IMR-90 (cell line): ENCODE data around the gene HS6ST2. TPM values are rescaled to one million over a fixed set of nuclear protein-coding genes. Genes with fewer than 3 reads are reported as not detected.

ENCODE experiments used
- ATAC-seq: fragments of 200-7000 bp; cut with Tn5 transposase; 2 replicates; pipeline ENCODE4 v1.9.1; 2020; ENCODE audit warnings: low read depth, mild to moderate bottlenecking, moderate library complexity
- BruUV-seq: library from RNA; stranded (reverse); fragments of 400-500 nt; replicated peaks from 2 replicates; lab custom pipeline; 2021; lab: Mats Ljungman, UMichigan
- CTCF ChIA-PET: fragments of 300-600 bp; formaldehyde crosslinking; extraction: SDS; loops from one replicate; lab custom pipeline; 2021; ENCODE audit warnings: antibody characterized with exemption; lab: Yijun Ruan, JAX
- POLR2A ChIA-PET: fragments of 300-600 bp; sonication (Branson Sonifier 250); formaldehyde crosslinking; loops from one replicate; lab custom pipeline; 2022; ENCODE audit warnings: antibody characterized with exemption; ENCODE audit not compliant: unreplicated experiment; lab: Charles Lee
- DNase-seq: peaks from one replicate; pipeline ENCODE4 v3.0.0; 2013
- H2AFZ ChIP-seq: replicated peaks from 2 replicates; pipeline ENCODE3; 2013; ENCODE audit warnings: low read length, mild to moderate bottlenecking; ENCODE audit not compliant: poor library complexity
- H2AK5ac ChIP-seq: 2 replicates; pipeline ENCODE4 v1.6.1; 2013; ENCODE audit warnings: low read depth, low read length, inconsistent platforms
- H2AK9ac ChIP-seq: replicated peaks from 2 replicates; pipeline ENCODE3; 2013; ENCODE audit warnings: mild to moderate bottlenecking, low read depth, low read length, moderate library complexity; ENCODE audit not compliant: poor library complexity
- H2BK120ac ChIP-seq: 2 replicates; pipeline ENCODE4 v1.6.1; 2013; ENCODE audit warnings: low read depth, low read length, inconsistent platforms
- H2BK15ac ChIP-seq: 3 replicates; pipeline ENCODE4 v1.6.1; 2013; ENCODE audit warnings: low read depth, low read length, inconsistent platforms
- H2BK20ac ChIP-seq: 2 replicates; pipeline ENCODE4 v1.6.1; 2013; ENCODE audit warnings: low read depth, mild to moderate bottlenecking, inconsistent platforms, low read length, moderate library complexity
- H2BK5ac ChIP-seq: 2 replicates; pipeline ENCODE4 v1.6.1; 2013; ENCODE audit warnings: mild to moderate bottlenecking, low read depth, low read length, inconsistent platforms; ENCODE audit not compliant: poor library complexity, severe bottlenecking
- H3K14ac ChIP-seq: replicated peaks from 2 replicates; pipeline ENCODE4 v1.6.1; 2013; ENCODE audit warnings: low read depth, low read length, inconsistent platforms
- H3K18ac ChIP-seq: 2 replicates; pipeline ENCODE4 v1.6.1; 2013; ENCODE audit warnings: low read depth, low read length, control low read depth
- H3K23ac ChIP-seq: 2 replicates; pipeline ENCODE4 v1.6.1; 2013; ENCODE audit warnings: low read depth, low read length, inconsistent platforms
- H3K27ac ChIP-seq: 2 replicates; pipeline ENCODE4 v1.5.1; 2013; ENCODE audit warnings: mild to moderate bottlenecking, control low read depth, low read length; ENCODE audit not compliant: insufficient read depth
- H3K27me3 ChIP-seq: 2 replicates; pipeline ENCODE4 v1.6.1; 2013; ENCODE audit warnings: low read length; ENCODE audit not compliant: control insufficient read depth, insufficient read depth
- H3K36me3 ChIP-seq: 2 replicates; pipeline ENCODE4 v1.6.1; 2013; ENCODE audit warnings: low read length, mixed read lengths; ENCODE audit not compliant: control insufficient read depth, insufficient read depth
- H3K4ac ChIP-seq: 2 replicates; pipeline ENCODE4 v1.6.1; 2013; ENCODE audit warnings: low read depth, low read length, inconsistent platforms
- H3K4me1 ChIP-seq: 2 replicates; pipeline ENCODE4 v1.6.1; 2013; ENCODE audit warnings: low read length, mixed read lengths; ENCODE audit not compliant: control insufficient read depth, insufficient read depth
- H3K4me2 ChIP-seq: 2 replicates; pipeline ENCODE4 v1.6.1; 2013; ENCODE audit warnings: low read depth, mild to moderate bottlenecking, control low read depth, low read length, moderate library complexity
- H3K4me3 ChIP-seq: 2 replicates; pipeline ENCODE4 v1.5.1; 2013; ENCODE audit warnings: low read depth, mild to moderate bottlenecking, control low read depth, low read length, moderate library complexity; ENCODE audit not compliant: insufficient read depth
- H3K56ac ChIP-seq: 2 replicates; pipeline ENCODE4 v1.6.1; 2013; ENCODE audit warnings: low read length, inconsistent platforms; ENCODE audit not compliant: insufficient read depth; ENCODE audit errors: extremely low read depth
- H3K79me1 ChIP-seq, 2 experiments: 2 replicates each; pipeline ENCODE4 v1.6.1; 2013; ENCODE audit warnings: low read length in 2 of 2, inconsistent platforms in 1 of 2, low read depth in 1 of 2
- H3K9ac ChIP-seq: 2 replicates; pipeline ENCODE4 v1.6.1; 2013; ENCODE audit warnings: low read depth, low read length, control low read depth
- H3K9me1 ChIP-seq: 2 replicates; pipeline ENCODE4 v1.6.1; 2013; ENCODE audit warnings: low read length, inconsistent platforms; ENCODE audit not compliant: insufficient read depth
- H3K9me3 ChIP-seq: 2 replicates; pipeline ENCODE4 v1.6.1; 2013; ENCODE audit warnings: low read length; ENCODE audit not compliant: control insufficient read depth, insufficient read depth
- H4K20me1 ChIP-seq: 2 replicates; pipeline ENCODE4 v1.6.1; 2013; ENCODE audit warnings: low read length, inconsistent platforms; ENCODE audit not compliant: insufficient read depth
- H4K5ac ChIP-seq: 2 replicates; pipeline ENCODE4 v1.6.1; 2013; ENCODE audit warnings: mild to moderate bottlenecking, low read depth, low read length, control low read depth
- H4K8ac ChIP-seq, 2 experiments: 2 replicates each; pipeline ENCODE4 v1.6.1; 2013; ENCODE audit warnings: low read depth in 2 of 2, low read length in 2 of 2, control low read depth in 1 of 2, inconsistent platforms in 1 of 2
- H4K91ac ChIP-seq: 2 replicates; pipeline ENCODE4 v1.6.1; 2013; ENCODE audit warnings: low read depth, low read length, inconsistent platforms; ENCODE audit not compliant: insufficient read depth
- CHD1 ChIP-seq: IDR thresholded peaks from 2 replicates; pipeline ENCODE4 v1.6.1; 2012; ENCODE audit warnings: low read depth, low read length, improper control_type of control experiment
- ELK1 ChIP-seq: fragments of 150-350 bp; IDR thresholded peaks from 2 replicates; pipeline ENCODE4 v1.6.1; 2016; ENCODE audit warnings: low read depth, mild to moderate bottlenecking, low read length, moderate library complexity, borderline replicate concordance
- FOS ChIP-seq: fragments of 150-350 bp; IDR thresholded peaks from 2 replicates; pipeline ENCODE4 v1.6.1; 2016; ENCODE audit warnings: low read depth, low read length
- MAFK ChIP-seq: IDR thresholded peaks from 2 replicates; pipeline ENCODE4 v1.6.1; 2012; ENCODE audit warnings: low read depth, low read length, improper control_type of control experiment
- MXI1 ChIP-seq: IDR thresholded peaks from 2 replicates; pipeline ENCODE4 v1.6.1; 2012; ENCODE audit warnings: low read depth, mild to moderate bottlenecking, low read length, moderate library complexity, borderline replicate concordance
- NFE2L2 ChIP-seq: fragments of 150-350 bp; IDR thresholded peaks from 2 replicates; pipeline ENCODE4 v1.6.1; 2016; ENCODE audit warnings: low read depth, mild to moderate bottlenecking, low read length
- POLR2A ChIP-seq: IDR thresholded peaks from 2 replicates; pipeline ENCODE4 v1.6.1; 2012; ENCODE audit warnings: mild to moderate bottlenecking, low read depth, low read length
- RAD21 ChIP-seq: IDR thresholded peaks from 2 replicates; pipeline ENCODE4 v1.6.1; 2012; ENCODE audit warnings: low read length, improper control_type of control experiment
- RCOR1 ChIP-seq: IDR thresholded peaks from 2 replicates; pipeline ENCODE4 v1.6.1; 2012; ENCODE audit warnings: mild to moderate bottlenecking, low read length, improper control_type of control experiment; ENCODE audit not compliant: insufficient replicate concordance
- RFX5 ChIP-seq: IDR thresholded peaks from 2 replicates; pipeline ENCODE4 v1.8.0; 2012; ENCODE audit warnings: low read depth, mild to moderate bottlenecking, low read length, moderate library complexity
- USF2 ChIP-seq: fragments of 150-350 bp; IDR thresholded peaks from 2 replicates; pipeline ENCODE4 v1.6.1; 2017; ENCODE audit warnings: mild to moderate bottlenecking, antibody characterized with exemption, low read length, low read depth
- WGBS, 2 experiments: methylation state at CpG; one replicate each; pipeline versions ENCODE4 v1.1.5 to v1.1.7; 2013; ENCODE audit warnings: missing lambda C conversion rate in 2 of 2; ENCODE audit not compliant: insufficient read length in 1 of 2; ENCODE audit errors: extremely low coverage in 2 of 2; 5-methylcytosine and 5-hydroxymethylcytosine counted together
- dilution Hi-C: fragments of 300-500 bp; cut with HindIII; formaldehyde crosslinking; loops from one replicate; pipeline ENCODE4 v1.14.3; 2018; ENCODE audit warnings: low sequenced_read_pairs; ENCODE audit not compliant: unreplicated experiment
- in situ Hi-C: fragments of 300-500 bp; cut with MboI; formaldehyde crosslinking; loops from 3 replicates; pipeline ENCODE4 v1.14.3; 2019; ENCODE audit warnings: low sequenced_read_pairs, inconsistent platforms, mixed read lengths
- intact Hi-C: fragments of 100-400 bp; cut with micrococcal nuclease; formaldehyde crosslinking; loops from 2 replicates; pipeline ENCODE4 v1.10.0; 2022
- polyA plus RNA-seq, 3 experiments: library from polyadenylated mRNA; depleted of rRNA; stranded (reverse); fragments of >200 nt; gene quantifications; 2 replicates each; pipeline ENCODE4 v1.2.3, GENCODE V29; 2012; ENCODE audit warnings: low replicate concordance in 1 of 3
- total RNA-seq: library from RNA; depleted of rRNA; stranded (reverse); fragments of >200 nt; gene quantifications from 2 replicates; pipeline ENCODE4 v1.2.3, GENCODE V29; 2012
- TF ChIP-seq, protein P1 (sequence below): conservative IDR thresholded peaks from 2 replicates; pipeline ENCODE4 v1.5.1; 2012; ENCODE audit warnings: mild to moderate bottlenecking, low read depth, low read length, improper control_type of control experiment

HS6ST2 gene
- total and polyA plus RNA-seq, 2 of the 4 experiments (the other 2 are of a cell fraction), result not detected

- in situ Hi-C loops (no loop called here), dilution Hi-C loops (no loop called here), intact Hi-C loops (no loop called here)
- no peak overlapping the region for H2AFZ ChIP-seq
- WGBS, 2 experiments, result no CpG with 5 or more reads among the region's 3 CpGs
- no peak overlapping the region for H3K27ac ChIP-seq
- BruUV-seq, result no TSS peak
- POLR2A ChIA-PET, result no interaction called here
- no peak overlapping the region for H4K8ac ChIP-seq
- H3K27me3 ChIP-seq, result peaks cover 9% of the 10 kb centered on the region
- H3K79me1 ChIP-seq, result no peaks in the 10 kb centered on the region
- no peaks in the 10 kb centered on the region for H3K4me1 ChIP-seq
- H2BK5ac ChIP-seq, result no peak overlapping the region
- no peak overlapping the region for H2BK15ac ChIP-seq
- CTCF ChIA-PET, result interaction anchor here (1.2 kb wide), 1 partner anchor 12 kb away, joined by 3 read pairs; no protein-coding TSS in a partner anchor
- no peak overlapping the region for H2AK9ac ChIP-seq
- ATAC-seq, result no peak
- no peak for DNase-seq
- no peak overlapping the region for H3K4ac ChIP-seq
- no peak overlapping the region for H3K56ac ChIP-seq
- no peak overlapping the region for H2BK20ac ChIP-seq
- no peaks in the 10 kb centered on the region for H4K20me1 ChIP-seq
- no peak overlapping the region for H3K14ac ChIP-seq
- no peak overlapping the region for H4K5ac ChIP-seq
- H3K9ac ChIP-seq, result no peak overlapping the region
- no peaks in the 10 kb centered on the region for H3K9me1 ChIP-seq
- H2BK120ac ChIP-seq, result no peak overlapping the region
- H2AK5ac ChIP-seq, result no peak overlapping the region
- H4K91ac ChIP-seq, result no peak overlapping the region
- H3K4me3 ChIP-seq, result no peak overlapping the region
- no peaks in the 10 kb centered on the region for H3K9me3 ChIP-seq
- no peak for TF ChIP-seq MAFK
- no peak for TF ChIP-seq USF2
- no peak for TF ChIP-seq NFE2L2
- TF ChIP-seq, protein P1, sequence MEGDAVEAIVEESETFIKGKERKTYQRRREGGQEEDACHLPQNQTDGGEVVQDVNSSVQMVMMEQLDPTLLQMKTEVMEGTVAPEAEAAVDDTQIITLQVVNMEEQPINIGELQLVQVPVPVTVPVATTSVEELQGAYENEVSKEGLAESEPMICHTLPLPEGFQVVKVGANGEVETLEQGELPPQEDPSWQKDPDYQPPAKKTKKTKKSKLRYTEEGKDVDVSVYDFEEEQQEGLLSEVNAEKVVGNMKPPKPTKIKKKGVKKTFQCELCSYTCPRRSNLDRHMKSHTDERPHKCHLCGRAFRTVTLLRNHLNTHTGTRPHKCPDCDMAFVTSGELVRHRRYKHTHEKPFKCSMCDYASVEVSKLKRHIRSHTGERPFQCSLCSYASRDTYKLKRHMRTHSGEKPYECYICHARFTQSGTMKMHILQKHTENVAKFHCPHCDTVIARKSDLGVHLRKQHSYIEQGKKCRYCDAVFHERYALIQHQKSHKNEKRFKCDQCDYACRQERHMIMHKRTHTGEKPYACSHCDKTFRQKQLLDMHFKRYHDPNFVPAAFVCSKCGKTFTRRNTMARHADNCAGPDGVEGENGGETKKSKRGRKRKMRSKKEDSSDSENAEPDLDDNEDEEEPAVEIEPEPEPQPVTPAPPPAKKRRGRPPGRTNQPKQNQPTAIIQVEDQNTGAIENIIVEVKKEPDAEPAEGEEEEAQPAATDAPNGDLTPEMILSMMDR, result no peak
- TF ChIP-seq POLR2A, result no peak
- TF ChIP-seq ELK1, result no peak
- no peak for TF ChIP-seq RCOR1
- TF ChIP-seq MXI1, result no peak
- TF ChIP-seq CHD1, result no peak
- TF ChIP-seq RAD21, result no peak
- no peak for TF ChIP-seq RFX5
- no peak for TF ChIP-seq FOS
- no peak overlapping the region for H3K23ac ChIP-seq
- no peaks in the 10 kb centered on the region for H3K36me3 ChIP-seq
- H3K4me2 ChIP-seq, result no peak overlapping the region
- no peak overlapping the region for H3K18ac ChIP-seq
Observed at GRCh38 chrX:132751063-132751690, 207.3 kb downstream of the HS6ST2 start.
